Vagina (tissue), 2 donors: Measurements from ENCODE around the gene CYP4F2.

Experiments
- CTCF ChIP-seq, 3 experiments: fragments of 450-650 bp in 2 of 3; fragments of 200-600 bp in 1 of 3; sonication (generic) in 1 of 3; IDR thresholded peaks; one replicate each; pipeline ENCODE4 v1.5.1; 2017 to 2019; ENCODE audit warnings: antibody characterized with exemption in 3 of 3, mild to moderate bottlenecking in 2 of 3, moderate library complexity in 2 of 3
- POLR2A ChIP-seq, 2 donors: fragments of 450-650 bp; IDR thresholded peaks; one replicate each; pipeline ENCODE4 v1.6.1; 2017; ENCODE audit warnings: antibody characterized with exemption in 2 of 2, mild to moderate bottlenecking in 2 of 2, moderate library complexity in 2 of 2
- POLR2AphosphoS5 ChIP-seq, 2 donors: sonication (generic); formaldehyde crosslinking; IDR thresholded peaks; one replicate each; pipeline ENCODE4 v1.9.0; 2017; ENCODE audit warnings: antibody characterized with exemption in 2 of 2, mild to moderate bottlenecking in 2 of 2, low read depth in 1 of 2; ENCODE audit not compliant: insufficient read depth in 1 of 2

- TF ChIP-seq CTCF (IDR thresholded peaks at IDR 0.05) (no peak), POLR2A (IDR thresholded peaks at IDR 0.05) (no peak), POLR2AphosphoS5 (IDR thresholded peaks at IDR 0.05; ENCODE audit: insufficient read depth in 1 of 2, low read depth in 1 of 2) (no peak)
Measured at GRCh38 chr19:15866636-15867035, 31.2 kb downstream of the CYP4F2 start.
